Bronchus fibroblast of lung (primary cell): ENCODE data around the gene ZNF138. TPM values are rescaled to one million over a fixed set of nuclear protein-coding genes. Genes with fewer than 3 reads are reported as not detected.

Source experiments
- total RNA-seq: library from RNA; depleted of rRNA; stranded (reverse); fragments of >200 nt; gene quantifications from 2 replicates; pipeline ENCODE4 v1.2.3, GENCODE V29; 2015

Gene ZNF138
- total RNA-seq = 5.2 TPM in 2 replicates

GRCh38 chr7:64794171-64794844 lies at the start of gene ZNF138:
Gene ZNF138 (plus strand): TSS chr7:64794428. CDS start chr7:64794569, 141 bp downstream.

Other genes starting within 250 kb of the ZNF138 start
- 4.2 and 6.9 TPM in 2 replicates for gene ZNF680, start 231.4 kb upstream of the ZNF138 start, total RNA-seq
- gene ZNF107, start 128.3 kb upstream of the ZNF138 start, total RNA-seq = 2.1 and 3.2 TPM in 2 replicates
- gene ZNF273, start 108.8 kb downstream of the ZNF138 start, total RNA-seq = 4.3 and 4.5 TPM in 2 replicates
- 0.89 and 1.7 TPM in 2 replicates for gene ZNF117, start 196.6 kb downstream of the ZNF138 start, total RNA-seq
- gene ERV3-1, start 212.3 kb downstream of the ZNF138 start, total RNA-seq = 3.4 TPM in 2 replicates